Type B pancreatic cell (in vitro differentiated cells): ENCODE results near the gene ARPC5. TPM values are rescaled to one million over a fixed set of nuclear protein-coding genes. Genes with fewer than 3 reads are reported as not detected.
"Not testable (repeated sequence)": the region's sequence is repeated elsewhere in the genome, so short reads cannot be mapped to it uniquely, and the experiment has no call there.

Experiments
- DNase-seq: peaks from one replicate; pipeline ENCODE4 v3.0.0; 2021; ENCODE audit warnings: mixed read lengths; ENCODE audit not compliant: unreplicated experiment; ENCODE audit errors: extremely low spot score
- H3K27ac Mint-ChIP-seq: 2 replicates; pipeline ENCODE4 v1.8.0; 2021; ENCODE audit warnings: mild to moderate bottlenecking, mixed read lengths
- H3K27me3 Mint-ChIP-seq: 2 replicates; pipeline ENCODE4 v1.8.0; 2021; ENCODE audit warnings: mixed read lengths
- H3K36me3 Mint-ChIP-seq: 2 replicates; pipeline ENCODE4 v1.8.0; 2021; ENCODE audit warnings: mixed read lengths
- H3K4me1 Mint-ChIP-seq: one replicate; pipeline ENCODE4 v1.8.0; 2021; ENCODE audit warnings: mixed read lengths; ENCODE audit not compliant: unreplicated experiment
- H3K4me3 Mint-ChIP-seq: 2 replicates; pipeline ENCODE4 v1.8.0; 2021; ENCODE audit warnings: mild to moderate bottlenecking, mixed read lengths
- H3K9me3 Mint-ChIP-seq: 2 replicates; pipeline ENCODE4 v1.8.0; 2021; ENCODE audit warnings: mixed read lengths
- CTCF ChIP-seq: fragments of 200-600 bp; sonication (generic); conservative IDR thresholded peaks from 2 replicates; pipeline ENCODE4 v1.5.0; 2021; ENCODE audit warnings: antibody characterized with exemption, mild to moderate bottlenecking
- total RNA-seq: library from RNA; stranded (reverse); gene quantifications from 2 replicates; pipeline ENCODE4 v1.2.1, GENCODE V29; 2021; ENCODE audit warnings: low replicate concordance

Gene ARPC5
- total RNA-seq, 1 donor from 2014 or later: 83.5 TPM

DNA sequence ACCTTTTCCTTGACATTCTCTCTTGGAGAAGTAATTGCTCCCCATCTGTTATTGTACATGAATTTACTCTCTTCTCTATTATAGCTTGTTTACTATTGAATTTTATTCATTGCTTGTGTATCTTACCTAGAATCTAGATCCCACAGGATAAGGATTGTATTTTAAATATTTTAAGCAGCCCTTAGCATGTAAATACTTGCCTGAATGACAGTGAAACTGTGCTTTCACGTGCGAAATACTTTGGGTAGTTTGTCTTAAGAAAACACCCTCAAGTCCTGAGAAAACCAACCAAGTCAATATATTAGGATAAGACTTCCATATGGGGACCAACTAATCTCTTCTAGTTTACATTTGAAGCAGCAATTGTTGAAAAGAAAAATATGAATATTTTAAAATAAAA lies 15.3 kb downstream of the ARPC5 start:
- Mint-ChIP-seq H3K4me3 (no peak overlapping the region), H3K27me3 (no peaks in the 10 kb centered on the region), H3K27ac (peak overlapping the region; percentile 15), H3K9me3 (no peaks in the 10 kb centered on the region), H3K4me1 (peaks cover 9% of the 10 kb centered on the region), H3K36me3 (peaks cover 5% of the 10 kb centered on the region)
- DNase-seq: no peak
- no peak for TF ChIP-seq CTCF

- no peaks in the 10 kb centered on the region for H3K9me3 Mint-ChIP-seq
Observed at GRCh38 chr1:183619781-183620180, 15.8 kb downstream of the ARPC5 start.

DNA sequence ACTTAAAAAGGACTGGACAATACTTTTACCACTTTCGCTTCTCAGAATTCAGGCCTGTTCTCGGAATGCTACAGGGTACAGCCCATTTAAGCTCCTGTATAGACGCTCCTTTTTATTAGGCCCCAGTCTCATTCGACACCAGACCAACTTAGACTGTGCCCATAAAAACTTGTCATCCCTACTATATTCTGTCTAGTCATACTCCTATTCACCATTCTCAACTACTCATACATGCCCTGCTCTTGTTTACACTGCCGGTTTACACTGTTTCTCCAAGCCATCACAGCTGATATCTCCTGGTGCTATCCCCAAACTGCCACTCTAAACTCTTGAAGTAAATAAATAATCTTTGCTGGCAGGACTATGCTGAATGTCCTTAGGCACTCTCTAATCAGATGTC lies 17.4 kb downstream of the ARPC5 start:
- DNase-seq, H3K9me3 Mint-ChIP-seq, H3K4me3 Mint-ChIP-seq, H3K27ac Mint-ChIP-seq, H3K36me3 Mint-ChIP-seq, H3K27me3 Mint-ChIP-seq, H3K4me1 Mint-ChIP-seq: not testable (repeated sequence)

More at GRCh38 chr1:183619781-183620180, 15.8 kb downstream of the ARPC5 start:
- Mint-ChIP-seq H3K27ac (peak overlapping the region; percentile 75), H3K27me3 (no peaks in the 10 kb centered on the region), H3K36me3 (peaks cover 5% of the 10 kb centered on the region), H3K4me1 (peaks cover 9% of the 10 kb centered on the region), H3K4me3 (no peak overlapping the region)
- DNase-seq: no peak
- no peak for TF ChIP-seq CTCF

DNA sequence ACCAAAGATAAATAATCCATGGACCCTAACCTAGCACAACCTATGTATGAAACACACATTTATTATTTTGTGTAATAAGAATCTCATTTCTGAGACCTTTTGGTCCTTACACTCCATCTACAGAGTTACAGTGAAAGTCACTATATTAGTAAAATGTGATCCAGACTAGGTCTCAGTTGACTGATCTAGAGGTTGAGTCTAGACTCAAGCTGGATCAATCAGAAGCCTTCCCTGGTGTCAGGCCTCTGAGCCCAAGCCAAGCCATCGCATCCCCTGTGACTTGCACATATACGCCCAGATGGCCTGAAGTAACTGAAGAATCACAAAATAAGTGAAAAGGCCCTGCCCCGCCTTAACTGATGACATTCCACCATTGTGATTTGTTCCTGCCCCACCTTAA lies 22.6 kb downstream of the ARPC5 start:
- H3K4me3 Mint-ChIP-seq, H3K9me3 Mint-ChIP-seq, H3K27me3 Mint-ChIP-seq, DNase-seq, H3K4me1 Mint-ChIP-seq, H3K36me3 Mint-ChIP-seq: not testable (repeated sequence)
- H3K27ac Mint-ChIP-seq: peak overlapping the region; percentile 70

GRCh38 chr1:183612407-183612806 lies 23.2 kb downstream of the ARPC5 start:
- no peak for TF ChIP-seq CTCF
- Mint-ChIP-seq H3K9me3 (no peaks in the 10 kb centered on the region), H3K36me3 (no peaks in the 10 kb centered on the region), H3K27me3 (peaks cover 3% of the 10 kb centered on the region), H3K27ac (peak overlapping the region; percentile 70), H3K4me1 (peaks cover 5% of the 10 kb centered on the region), H3K4me3 (no peak overlapping the region)
- no peak for DNase-seq

- Mint-ChIP-seq H3K27ac (peak overlapping the region; percentile 58), H3K9me3 (no peaks in the 10 kb centered on the region), H3K4me1 (peaks cover 5% of the 10 kb centered on the region), H3K27me3 (peaks cover 3% of the 10 kb centered on the region), H3K4me3 (no peak overlapping the region), H3K36me3 (no peaks in the 10 kb centered on the region)
- TF ChIP-seq CTCF: no peak
- DNase-seq: no peak
Observed at GRCh38 chr1:183611021-183611420, 24.6 kb downstream of the ARPC5 start.
